Astrocyte of the hippocampus (primary cell): Measurements from ENCODE around the gene NDUFAF2.

Experiments
- DNase-seq: peaks from one replicate; pipeline ENCODE4 v3.0.0; 2011; ENCODE audit warnings: low read depth, low spot score

The NDUFAF2 gene

DNA sequence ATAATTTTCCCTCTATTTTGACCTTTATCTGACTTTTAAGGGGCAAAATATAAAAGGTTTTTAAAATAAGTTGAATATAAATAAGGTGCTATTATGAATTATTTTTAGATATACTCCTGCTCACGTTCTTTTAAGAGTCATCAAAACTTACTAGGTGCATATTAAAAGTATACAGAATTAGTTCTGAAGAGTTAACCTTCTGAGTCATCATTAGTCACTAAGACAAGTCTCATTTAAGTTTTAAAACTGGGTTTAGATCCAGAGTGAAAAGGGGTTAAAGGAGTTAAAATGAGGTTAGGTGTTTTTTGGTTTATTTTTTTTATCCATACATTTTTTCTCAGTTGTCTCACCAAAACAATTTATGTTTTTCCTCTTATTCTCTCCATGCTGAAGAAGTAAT, 175.5 kb downstream of the NDUFAF2 start:
- DNase-seq: no peak

GRCh38 chr5:61123145-61123544, 178.1 kb downstream of the NDUFAF2 start:
- no peak for DNase-seq

DNA sequence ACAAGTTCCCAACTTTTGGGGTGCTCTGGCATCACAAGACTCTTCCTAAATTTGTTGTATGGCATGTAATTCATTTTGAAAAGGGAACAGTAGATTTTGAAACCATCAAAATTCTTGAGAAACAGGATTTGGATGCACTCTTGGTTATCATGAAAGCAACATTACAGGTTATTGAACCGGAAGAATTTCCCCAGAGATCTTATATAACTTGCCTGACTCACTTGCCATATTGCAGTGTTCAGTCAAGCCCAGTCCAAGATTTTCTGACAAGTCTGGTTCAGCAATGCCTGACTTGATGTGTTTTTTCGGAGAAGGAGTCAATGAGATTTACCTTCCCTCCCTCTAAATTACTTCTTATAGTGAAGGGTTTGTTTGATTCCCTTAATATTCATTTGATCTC, 185.3 kb downstream of the NDUFAF2 start:
- DNase-seq: no peak

DNA sequence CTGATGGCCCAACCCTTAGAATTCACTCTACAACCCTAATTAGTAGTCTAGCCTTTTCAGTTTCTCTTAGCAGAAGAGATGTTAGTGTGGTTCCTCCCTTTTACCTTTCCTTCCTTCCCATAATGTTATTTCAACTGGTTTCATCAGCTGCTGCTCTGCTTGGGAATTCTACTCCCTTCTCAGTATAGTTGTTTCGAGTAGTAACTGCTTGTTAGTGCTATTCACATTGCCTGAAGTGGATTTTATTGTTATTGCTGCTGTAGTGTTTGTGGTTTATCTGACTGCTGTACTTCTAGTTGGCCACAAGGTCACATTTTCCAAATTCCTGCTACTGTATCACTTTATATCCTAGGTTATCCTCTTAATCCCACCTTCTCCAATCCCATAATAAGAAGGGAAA, 187.6 kb downstream of the NDUFAF2 start:
- peak; percentile 57 for DNase-seq

GRCh38 chr5:61137835-61138234, 192.8 kb downstream of the NDUFAF2 start:
- no peak for DNase-seq

- no peak for DNase-seq
Observed at GRCh38 chr5:61139094-61139873, 194.3 kb downstream of the NDUFAF2 start.

DNA sequence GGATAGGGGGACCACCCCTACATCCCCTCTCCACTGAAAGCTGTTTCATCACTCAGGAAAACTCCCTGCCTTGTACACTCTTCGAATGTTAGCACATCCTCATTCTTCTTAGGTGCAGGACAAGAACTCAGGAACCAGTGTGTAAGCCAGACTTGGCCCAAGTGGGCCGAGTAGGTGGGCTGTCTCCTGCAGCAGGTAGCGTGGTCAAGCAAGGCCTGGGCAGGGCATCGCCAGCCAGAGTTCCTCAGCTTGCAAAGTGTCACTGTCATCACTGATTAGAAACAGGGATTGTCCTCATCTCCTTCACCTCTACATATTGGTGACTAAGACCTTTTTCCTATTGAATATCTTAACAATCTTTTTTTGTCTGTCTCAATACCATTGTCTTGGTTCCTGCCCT, 194.9 kb downstream of the NDUFAF2 start:
- DNase-seq: no peak

DNA sequence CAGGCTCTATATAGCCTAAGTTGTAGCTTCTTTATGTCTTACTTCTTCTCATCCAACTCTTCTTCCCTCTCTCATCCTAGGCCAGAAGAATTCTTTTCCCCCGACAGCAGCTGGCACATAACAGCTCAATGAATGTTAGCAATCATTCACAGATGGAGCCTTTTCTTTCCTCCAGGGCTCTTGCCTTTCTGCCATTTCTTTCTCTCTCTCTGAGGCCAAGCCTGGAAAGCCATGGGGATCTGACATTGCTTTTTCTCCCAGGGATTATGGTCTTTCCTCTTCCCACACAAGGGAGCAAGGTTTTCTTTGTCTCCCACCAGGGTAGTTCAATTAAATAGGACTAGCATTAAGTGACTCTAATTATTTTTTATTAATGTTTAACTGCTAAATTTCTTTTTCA, 196.8 kb downstream of the NDUFAF2 start:
- DNase-seq: no peak

- DNase-seq: no peak
Observed at GRCh38 chr5:61142391-61142790, 197.4 kb downstream of the NDUFAF2 start.

- no peak for DNase-seq
Observed at GRCh38 chr5:61142811-61143210, 197.8 kb downstream of the NDUFAF2 start.

DNA sequence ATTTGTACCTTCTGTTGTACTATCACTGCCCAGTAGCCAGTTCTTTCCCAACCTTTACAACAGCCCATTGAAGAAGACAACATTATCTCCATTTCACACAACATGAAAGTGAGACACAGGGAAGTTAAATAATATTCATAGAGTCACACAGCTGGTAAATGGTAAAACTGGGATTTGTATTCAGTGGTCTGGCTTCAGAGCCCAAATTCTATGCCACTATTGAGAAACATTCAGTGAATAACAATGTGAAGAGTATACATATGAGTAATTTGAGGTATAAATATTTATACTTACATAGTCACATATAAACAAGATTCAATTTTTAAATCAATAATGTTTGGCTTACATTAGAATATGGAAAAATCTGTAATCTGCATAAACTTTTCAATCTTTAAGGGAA, 203.5 kb downstream of the NDUFAF2 start:
- DNase-seq: no peak

DNA sequence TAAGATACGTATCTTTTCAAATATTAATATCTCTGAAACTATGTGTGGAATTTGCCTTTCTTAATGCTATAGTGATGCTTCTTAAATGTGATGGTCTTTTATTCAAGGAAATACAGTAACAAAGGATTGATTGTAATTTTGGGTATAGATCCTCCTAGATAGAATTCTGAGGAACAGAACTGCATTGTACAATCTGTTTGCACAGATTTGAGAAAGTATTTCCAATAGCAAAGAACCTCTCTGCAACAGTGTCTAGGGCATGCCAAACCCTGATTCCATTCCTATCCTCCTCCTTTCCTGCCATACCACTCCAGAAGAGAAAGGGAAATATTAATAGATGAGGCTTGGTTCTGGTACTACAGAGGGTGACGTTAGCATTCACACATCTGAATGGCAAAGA, 206.9 kb downstream of the NDUFAF2 start:
- no peak for DNase-seq

GRCh38 chr5:61159070-61159469, 214.1 kb downstream of the NDUFAF2 start:
- no peak for DNase-seq

DNA sequence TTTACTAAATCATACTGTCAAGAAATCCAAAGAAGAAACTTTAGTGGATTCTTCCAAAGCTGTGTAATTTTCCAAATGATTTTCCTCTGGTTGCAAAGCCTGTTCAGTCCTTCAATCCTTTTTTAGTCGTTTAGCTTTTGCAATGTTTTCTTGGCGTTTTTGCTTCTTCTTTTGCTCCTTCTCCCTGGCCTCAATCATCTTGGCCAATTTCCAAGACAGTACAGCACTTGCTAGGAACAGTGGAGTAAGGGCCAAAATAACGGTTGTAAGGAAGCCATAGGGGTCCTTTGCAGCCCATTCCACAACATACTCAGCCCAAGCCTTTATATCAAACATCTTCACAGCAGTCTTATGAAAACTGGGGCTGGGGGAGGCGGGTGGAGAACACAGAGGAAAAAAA, 214.8 kb downstream of the NDUFAF2 start:
- peak; percentile 24 for DNase-seq

GRCh38 chr5:61160497-61160896, 215.5 kb downstream of the NDUFAF2 start:
- DNase-seq: no peak

DNA sequence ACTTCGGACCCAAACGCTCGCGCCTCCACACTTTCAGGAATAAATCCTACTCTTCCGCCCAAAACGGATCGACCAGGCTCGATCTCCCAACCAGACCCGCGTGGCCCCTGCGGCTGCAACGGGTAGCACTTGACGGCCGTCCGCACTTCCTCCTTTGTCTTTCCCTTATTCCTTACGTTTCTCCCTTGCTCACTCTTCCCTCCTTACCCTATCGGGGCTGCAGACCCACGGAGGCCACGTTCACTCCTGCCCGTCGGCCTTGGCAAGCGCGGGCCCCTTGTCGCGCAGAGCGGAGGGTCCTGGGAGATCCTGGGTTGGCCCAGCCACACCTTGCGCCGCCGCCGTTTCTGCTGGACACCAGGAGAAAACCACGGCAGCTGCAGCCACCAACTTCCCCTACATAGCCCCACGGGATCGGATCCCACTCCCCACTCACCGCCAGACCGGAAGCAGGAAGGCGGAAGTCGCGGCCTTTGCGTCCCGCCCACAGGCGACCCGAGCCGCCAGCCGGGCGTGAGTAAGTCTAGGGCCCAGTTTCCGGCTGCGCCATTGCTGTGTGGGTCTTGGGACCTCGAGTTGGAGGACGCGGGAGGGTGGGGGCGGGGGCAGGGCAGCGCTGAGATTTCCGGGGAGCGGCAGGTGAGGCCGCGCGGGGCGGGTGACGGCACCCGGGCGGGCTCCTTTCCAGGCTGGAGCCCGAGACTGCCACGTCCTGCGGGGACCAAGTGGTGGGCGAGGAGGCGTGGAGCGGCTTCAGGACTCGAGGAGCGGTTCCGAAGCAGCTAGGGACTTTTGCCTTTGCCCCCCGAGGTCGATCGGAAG, 217.2 kb downstream of the NDUFAF2 start, which contains the start of gene SMIM15:
Gene SMIM15, minus strand, starts transcription at position 459 of the 822 bp plus-strand sequence. CDS start 2,297 bp downstream, outside the sequence.
- DNase-seq: peak; percentile 95

- DNase-seq: peak; percentile 17
Observed at GRCh38 chr5:61162832-61163567, 218.0 kb downstream of the NDUFAF2 start.

GRCh38 chr5:61163905-61164304, 218.9 kb downstream of the NDUFAF2 start:
- DNase-seq: no peak

DNA sequence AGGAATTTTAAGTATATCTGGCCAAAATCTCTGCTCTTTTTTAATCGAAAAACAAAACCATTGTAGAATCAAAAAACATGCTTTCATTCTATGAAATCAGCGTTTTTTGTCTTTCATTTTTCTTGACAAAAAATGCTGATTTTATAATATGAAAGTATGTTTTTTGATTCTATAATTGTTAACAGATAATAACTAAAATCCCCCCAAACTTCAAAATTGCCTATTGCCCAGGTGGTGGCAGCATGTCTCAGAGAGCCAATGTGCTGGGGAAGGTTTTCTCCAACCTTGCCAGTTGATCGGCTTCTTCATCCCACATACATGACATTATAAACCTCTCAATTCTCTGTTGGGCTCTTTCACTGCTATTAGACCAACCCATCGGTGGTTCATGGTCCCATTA, 222.4 kb downstream of the NDUFAF2 start:
- DNase-seq: peak; percentile 71

GRCh38 chr5:61168951-61169350, 223.9 kb downstream of the NDUFAF2 start:
- no peak for DNase-seq

GRCh38 chr5:61171479-61171878, 226.5 kb downstream of the NDUFAF2 start:
- no peak for DNase-seq

DNA sequence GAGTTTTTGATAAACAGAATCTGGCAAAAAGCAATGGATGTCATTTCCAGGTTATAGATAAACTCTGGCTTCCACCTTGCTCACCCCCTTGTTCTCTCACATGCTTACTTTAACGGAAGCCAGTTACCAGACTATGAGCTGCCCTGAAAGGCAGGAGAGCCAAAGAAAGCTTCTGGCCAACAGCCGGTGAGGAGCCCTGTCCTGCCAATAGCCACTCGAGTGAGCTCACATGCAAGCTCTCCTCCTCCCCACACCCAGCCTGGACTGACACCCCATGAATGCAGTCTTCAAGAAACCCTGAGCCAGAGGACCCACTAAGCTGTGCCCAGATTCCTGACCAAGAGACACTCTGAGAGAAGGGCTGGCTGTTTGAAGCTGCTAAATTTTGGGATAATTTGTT, 231.6 kb downstream of the NDUFAF2 start:
- DNase-seq: no peak
